Panc1 (cell line): ENCODE measurements around the gene SPTBN1. TPM values are rescaled to one million over a fixed set of nuclear protein-coding genes. Genes with fewer than 3 reads are reported as not detected.

Source experiments
- ATAC-seq: fragments of 200-7000 bp; cut with Tn5 transposase; 2 replicates; pipeline ENCODE4 v1.9.1; 2020; ENCODE audit warnings: mild to moderate bottlenecking, moderate library complexity
- BruUV-seq: library from RNA; stranded (reverse); fragments of 400-500 nt; replicated peaks from 2 replicates; lab custom pipeline; 2021; lab: Mats Ljungman, UMichigan
- CTCF ChIA-PET: fragments of 300-600 bp; sonication (Branson Sonifier 250); formaldehyde crosslinking; loops from one replicate; lab custom pipeline; 2022; ENCODE audit warnings: antibody characterized with exemption; lab: Charles Lee
- POLR2A ChIA-PET: fragments of 300-600 bp; sonication (Branson Sonifier 250); formaldehyde crosslinking; loops from one replicate; lab custom pipeline; 2022; ENCODE audit warnings: antibody characterized with exemption; lab: Charles Lee
- DNase-seq: peaks from one replicate; pipeline ENCODE4 v3.0.0-alpha.2; 2010; ENCODE audit warnings: low read depth, low spot score
- H3K27ac ChIP-seq: 2 replicates; pipeline ENCODE4 v1.5.1; 2011; ENCODE audit warnings: mild to moderate bottlenecking, low read length, inconsistent platforms
- H3K27me3 ChIP-seq: fragments of 200-500 bp; sonication (Bioruptor generic); 2 replicates; pipeline ENCODE4 v1.6.0; 2014; ENCODE audit warnings: low read length, inconsistent platforms; ENCODE audit not compliant: control insufficient read depth, insufficient read depth
- H3K36me3 ChIP-seq: fragments of 200-500 bp; sonication (Bioruptor generic); 2 replicates; pipeline ENCODE4 v1.5.1; 2014; ENCODE audit warnings: inconsistent platforms, mild to moderate bottlenecking, low read length, moderate library complexity; ENCODE audit not compliant: control insufficient read depth, insufficient read depth
- H3K4me1 ChIP-seq: 2 replicates; pipeline ENCODE4 v1.5.1; 2011; ENCODE audit warnings: inconsistent platforms, mild to moderate bottlenecking, low read length, moderate library complexity; ENCODE audit not compliant: control insufficient read depth, insufficient read depth
- H3K4me3 ChIP-seq, 2 experiments: 2 replicates each; pipeline ENCODE4 v1.5.1; 2011 to 2012; ENCODE audit warnings: low read depth in 2 of 2, low read length in 2 of 2, mild to moderate bottlenecking in 2 of 2, inconsistent platforms in 1 of 2, moderate library complexity in 1 of 2
- H3K9me3 ChIP-seq: fragments of 200-500 bp; sonication (Bioruptor generic); 2 replicates; pipeline ENCODE4 v1.5.1; 2014; ENCODE audit warnings: low read depth, mild to moderate bottlenecking, inconsistent platforms, low read length, moderate library complexity; ENCODE audit not compliant: control insufficient read depth, insufficient read depth
- CTCF ChIP-seq: fragments of 450-650 bp; IDR thresholded peaks from 2 replicates; pipeline ENCODE4 v1.5.1; 2017; ENCODE audit warnings: mild to moderate bottlenecking
- POLR2AphosphoS5 ChIP-seq: IDR thresholded peaks from 2 replicates; pipeline ENCODE4 v1.6.1; 2012; ENCODE audit warnings: mild to moderate bottlenecking, low read depth, low read length, moderate library complexity
- REST ChIP-seq, 2 experiments: IDR thresholded peaks; 2 replicates each; pipeline ENCODE4 v1.6.1; 2011 to 2012; ENCODE audit warnings: low read depth in 2 of 2, control low read depth in 1 of 2, low read length in 1 of 2, mild to moderate bottlenecking in 1 of 2, moderate library complexity in 1 of 2; ENCODE audit not compliant: insufficient read depth in 1 of 2
- SIN3A ChIP-seq: IDR thresholded peaks from 2 replicates; pipeline ENCODE4 v1.6.1; 2012; ENCODE audit warnings: low read depth, mild to moderate bottlenecking, low read length, moderate library complexity, borderline replicate concordance; ENCODE audit not compliant: insufficient read depth
- TCF7L2 ChIP-seq: IDR thresholded peaks from 2 replicates; pipeline ENCODE4 v1.6.1; 2011; ENCODE audit warnings: mild to moderate bottlenecking, low read depth, low read length, inconsistent platforms
- in situ Hi-C: cut with HindIII; loops from 2 replicates; pipeline ENCODE4 v1.10.0; 2016; ENCODE audit warnings: low sequenced_read_pairs, low pct_unique_long_range_greater_than_20kb
- intact Hi-C: fragments of 100-400 bp; cut with micrococcal nuclease; formaldehyde crosslinking; loops from one replicate; pipeline ENCODE4 v1.10.0; 2022; ENCODE audit not compliant: unreplicated experiment
- total RNA-seq: library from RNA; stranded (reverse); gene quantifications from one replicate; pipeline ENCODE4 v1.2.1, GENCODE V29; 2021; ENCODE audit not compliant: unreplicated experiment

Gene SPTBN1
- total RNA-seq, 1 experiment from 2014 or later, result 169 TPM

- peaks cover 10% of the 10 kb centered on the region for H3K4me1 ChIP-seq
- CTCF ChIA-PET, result no interaction called here
- H3K9me3 ChIP-seq, result no peaks in the 10 kb centered on the region
- intact Hi-C loops, result no loop called here
- no peak overlapping the region for H3K27ac ChIP-seq
- H3K36me3 ChIP-seq, result peaks cover 23% of the 10 kb centered on the region; the same call in 1 of the 2 replicates
- H3K27me3 ChIP-seq, result no peaks in the 10 kb centered on the region
- H3K4me3 ChIP-seq, result no peak overlapping the region
- no TSS peak for BruUV-seq
- TF ChIP-seq TCF7L2, result no peak
- no peak for TF ChIP-seq POLR2AphosphoS5
- no peak for TF ChIP-seq CTCF
- TF ChIP-seq SIN3A, result no peak
- TF ChIP-seq REST (IDR thresholded peaks at IDR 0.05; ENCODE audit: insufficient read depth in 1 of 2, low read depth in 2 of 2, low read length in 1 of 2), result no peak
- POLR2A ChIA-PET, result no interaction called here
- in situ Hi-C loops, result no loop called here
- ATAC-seq (no peak), DNase-seq (no peak)
Observed at GRCh38 chr2:54614819-54615218, 158.7 kb downstream of the SPTBN1 start.

DNA sequence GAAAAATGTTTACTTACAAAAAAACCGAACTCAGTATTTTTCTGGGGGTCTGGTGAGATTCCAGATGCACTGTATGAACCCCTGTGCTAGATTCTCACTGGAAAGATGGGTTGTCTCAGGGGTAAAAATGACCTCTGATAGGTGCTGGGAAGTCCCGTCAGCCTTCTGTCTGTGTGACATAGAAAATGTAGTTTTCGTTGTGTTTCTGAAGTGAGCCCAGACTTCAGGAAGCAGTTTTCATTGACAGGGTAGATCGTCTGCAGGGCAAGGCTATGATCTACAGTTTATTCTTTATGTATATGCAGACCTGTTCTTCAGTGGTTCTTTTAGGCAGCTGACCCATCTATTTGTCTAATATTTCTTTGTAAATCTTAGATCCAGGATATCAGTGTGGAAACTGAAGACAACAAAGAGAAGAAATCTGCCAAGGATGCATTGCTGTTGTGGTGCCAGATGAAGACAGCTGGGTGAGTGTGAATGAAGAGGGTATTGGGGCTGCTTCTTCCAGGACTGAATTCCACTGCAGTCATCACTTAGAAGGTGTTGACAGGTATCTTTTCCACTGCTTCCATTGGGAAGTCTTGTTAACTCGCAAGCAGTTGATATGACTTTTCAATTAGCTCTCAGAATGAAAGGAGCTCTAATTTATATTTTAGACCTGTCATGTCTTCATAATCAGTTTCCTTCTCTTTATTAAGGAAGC lies 159.9 kb downstream of the SPTBN1 start:
- Histone ChIP-seq H3K27me3 (no peaks in the 10 kb centered on the region), H3K4me1 (peaks cover 10% of the 10 kb centered on the region), H3K4me3 (no peak overlapping the region), H3K9me3 (no peaks in the 10 kb centered on the region), H3K27ac (no peak overlapping the region), H3K36me3 (peaks cover 23% of the 10 kb centered on the region; the same call in 1 of the 2 replicates)
- ATAC-seq (no peak), DNase-seq (no peak)
- TF ChIP-seq POLR2AphosphoS5, result no peak
- no peak for TF ChIP-seq REST (IDR thresholded peaks at IDR 0.05; ENCODE audit: insufficient read depth in 1 of 2, low read depth in 2 of 2, low read length in 1 of 2)
- no peak for TF ChIP-seq CTCF
- no peak for TF ChIP-seq SIN3A
- no peak for TF ChIP-seq TCF7L2
- in situ Hi-C loops (no loop called here), intact Hi-C loops (no loop called here)
- POLR2A ChIA-PET, result no interaction called here
- BruUV-seq, result no TSS peak
- CTCF ChIA-PET, result no interaction called here
